Fibroblast of lung (primary cell): ENCODE measurements around the gene COMMD3.

Experiments used
- EZH2 ChIP-seq: IDR thresholded peaks from 2 replicates; pipeline ENCODE4 v1.5.1; 2012; ENCODE audit warnings: low read length, control low read depth, mild to moderate bottlenecking; ENCODE audit errors: missing control alignments
- TF ChIP-seq, protein P1 (sequence below), 2 donors: IDR thresholded peaks in 1 of 2; conservative IDR thresholded peaks in 1 of 2; 1 replicate in 1 of 2; 2 replicates in 1 of 2; pipeline ENCODE4 v1.5.1; 2011 to 2012; ENCODE audit warnings: low read length in 2 of 2, control low read depth in 1 of 2, inconsistent platforms in 1 of 2, low read depth in 1 of 2, mild to moderate bottlenecking in 1 of 2

DNA sequence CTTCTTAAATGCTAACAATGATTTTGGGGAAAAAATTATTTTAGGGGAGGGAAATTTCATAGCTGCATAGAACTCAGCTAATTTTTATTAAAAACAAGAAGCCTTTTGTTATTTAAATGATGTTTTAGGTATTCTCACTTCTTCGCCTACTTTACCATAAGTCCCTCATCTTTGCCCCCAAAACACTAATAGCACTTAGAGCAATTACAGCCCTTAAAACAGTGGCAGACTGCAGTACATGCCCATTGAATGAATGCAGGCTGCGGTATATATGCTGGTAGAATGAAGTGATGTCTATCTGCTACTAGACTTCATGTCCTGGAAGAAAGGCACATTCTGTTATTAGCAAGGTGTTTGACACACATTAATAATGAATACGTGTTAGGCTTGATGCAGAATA, 26.2 kb downstream of the COMMD3 start:
- TF ChIP-seq, protein P1, sequence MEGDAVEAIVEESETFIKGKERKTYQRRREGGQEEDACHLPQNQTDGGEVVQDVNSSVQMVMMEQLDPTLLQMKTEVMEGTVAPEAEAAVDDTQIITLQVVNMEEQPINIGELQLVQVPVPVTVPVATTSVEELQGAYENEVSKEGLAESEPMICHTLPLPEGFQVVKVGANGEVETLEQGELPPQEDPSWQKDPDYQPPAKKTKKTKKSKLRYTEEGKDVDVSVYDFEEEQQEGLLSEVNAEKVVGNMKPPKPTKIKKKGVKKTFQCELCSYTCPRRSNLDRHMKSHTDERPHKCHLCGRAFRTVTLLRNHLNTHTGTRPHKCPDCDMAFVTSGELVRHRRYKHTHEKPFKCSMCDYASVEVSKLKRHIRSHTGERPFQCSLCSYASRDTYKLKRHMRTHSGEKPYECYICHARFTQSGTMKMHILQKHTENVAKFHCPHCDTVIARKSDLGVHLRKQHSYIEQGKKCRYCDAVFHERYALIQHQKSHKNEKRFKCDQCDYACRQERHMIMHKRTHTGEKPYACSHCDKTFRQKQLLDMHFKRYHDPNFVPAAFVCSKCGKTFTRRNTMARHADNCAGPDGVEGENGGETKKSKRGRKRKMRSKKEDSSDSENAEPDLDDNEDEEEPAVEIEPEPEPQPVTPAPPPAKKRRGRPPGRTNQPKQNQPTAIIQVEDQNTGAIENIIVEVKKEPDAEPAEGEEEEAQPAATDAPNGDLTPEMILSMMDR (conservative IDR thresholded peaks at IDR 0.05 in 1 of 2, IDR thresholded peaks at IDR 0.05 in 1 of 2; ENCODE audit: low read depth in 1 of 2, low read length in 2 of 2): no peak
- peak; percentile 21 for TF ChIP-seq EZH2
